IMR-90 (cell line): ENCODE data around the gene MR1.

Experiments used
- CEBPB ChIP-seq: IDR thresholded peaks from 2 replicates; pipeline ENCODE4 v1.6.1; 2012; ENCODE audit warnings: low read depth, low read length, improper control_type of control experiment
- CHD1 ChIP-seq: IDR thresholded peaks from 2 replicates; pipeline ENCODE4 v1.6.1; 2012; ENCODE audit warnings: low read depth, low read length, improper control_type of control experiment
- FOS ChIP-seq: fragments of 150-350 bp; IDR thresholded peaks from 2 replicates; pipeline ENCODE4 v1.6.1; 2016; ENCODE audit warnings: low read depth, low read length
- MAFK ChIP-seq: IDR thresholded peaks from 2 replicates; pipeline ENCODE4 v1.6.1; 2012; ENCODE audit warnings: low read depth, low read length, improper control_type of control experiment
- MAZ ChIP-seq: IDR thresholded peaks from 2 replicates; pipeline ENCODE4 v1.6.1; 2012; ENCODE audit warnings: low read depth, mild to moderate bottlenecking, low read length, improper control_type of control experiment, moderate library complexity, borderline replicate concordance
- MXI1 ChIP-seq: IDR thresholded peaks from 2 replicates; pipeline ENCODE4 v1.6.1; 2012; ENCODE audit warnings: low read depth, mild to moderate bottlenecking, low read length, moderate library complexity, borderline replicate concordance
- NFE2L2 ChIP-seq: fragments of 150-350 bp; IDR thresholded peaks from 2 replicates; pipeline ENCODE4 v1.6.1; 2016; ENCODE audit warnings: low read depth, mild to moderate bottlenecking, low read length
- POLR2A ChIP-seq: IDR thresholded peaks from 2 replicates; pipeline ENCODE4 v1.6.1; 2012; ENCODE audit warnings: mild to moderate bottlenecking, low read depth, low read length
- RAD21 ChIP-seq: IDR thresholded peaks from 2 replicates; pipeline ENCODE4 v1.6.1; 2012; ENCODE audit warnings: low read length, improper control_type of control experiment
- RCOR1 ChIP-seq: IDR thresholded peaks from 2 replicates; pipeline ENCODE4 v1.6.1; 2012; ENCODE audit warnings: mild to moderate bottlenecking, low read length, improper control_type of control experiment; ENCODE audit not compliant: insufficient replicate concordance
- RFX5 ChIP-seq: IDR thresholded peaks from 2 replicates; pipeline ENCODE4 v1.8.0; 2012; ENCODE audit warnings: low read depth, mild to moderate bottlenecking, low read length, moderate library complexity
- TF ChIP-seq, protein P1 (sequence below): conservative IDR thresholded peaks from 2 replicates; pipeline ENCODE4 v1.5.1; 2012; ENCODE audit warnings: mild to moderate bottlenecking, low read depth, low read length, improper control_type of control experiment
- TF ChIP-seq, protein P2 (sequence below): fragments of 150-350 bp; IDR thresholded peaks from 2 replicates; pipeline ENCODE4 v1.6.1; 2017; ENCODE audit warnings: mild to moderate bottlenecking, antibody characterized with exemption, low read length, low read depth

DNA sequence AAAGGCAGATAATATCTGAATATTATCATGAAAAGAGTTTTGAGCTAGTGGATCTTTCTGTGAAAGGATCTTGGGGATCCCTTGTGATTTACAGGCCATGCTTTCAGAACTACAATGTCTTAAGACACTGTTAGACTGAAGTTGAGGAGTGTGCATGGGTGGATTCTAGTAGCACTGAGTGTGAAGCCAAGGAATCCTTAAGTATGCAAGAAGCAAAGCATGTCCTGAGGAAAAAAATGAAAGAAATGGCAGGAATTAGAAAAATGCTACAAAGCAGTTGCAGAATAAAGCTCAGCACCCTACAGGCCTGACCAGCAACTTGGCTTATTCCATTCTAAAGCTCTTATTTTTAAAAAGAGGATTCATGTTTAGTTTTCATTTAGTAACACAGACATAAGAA is 23.0 kb upstream of the MR1 start:
- TF ChIP-seq, protein P1, sequence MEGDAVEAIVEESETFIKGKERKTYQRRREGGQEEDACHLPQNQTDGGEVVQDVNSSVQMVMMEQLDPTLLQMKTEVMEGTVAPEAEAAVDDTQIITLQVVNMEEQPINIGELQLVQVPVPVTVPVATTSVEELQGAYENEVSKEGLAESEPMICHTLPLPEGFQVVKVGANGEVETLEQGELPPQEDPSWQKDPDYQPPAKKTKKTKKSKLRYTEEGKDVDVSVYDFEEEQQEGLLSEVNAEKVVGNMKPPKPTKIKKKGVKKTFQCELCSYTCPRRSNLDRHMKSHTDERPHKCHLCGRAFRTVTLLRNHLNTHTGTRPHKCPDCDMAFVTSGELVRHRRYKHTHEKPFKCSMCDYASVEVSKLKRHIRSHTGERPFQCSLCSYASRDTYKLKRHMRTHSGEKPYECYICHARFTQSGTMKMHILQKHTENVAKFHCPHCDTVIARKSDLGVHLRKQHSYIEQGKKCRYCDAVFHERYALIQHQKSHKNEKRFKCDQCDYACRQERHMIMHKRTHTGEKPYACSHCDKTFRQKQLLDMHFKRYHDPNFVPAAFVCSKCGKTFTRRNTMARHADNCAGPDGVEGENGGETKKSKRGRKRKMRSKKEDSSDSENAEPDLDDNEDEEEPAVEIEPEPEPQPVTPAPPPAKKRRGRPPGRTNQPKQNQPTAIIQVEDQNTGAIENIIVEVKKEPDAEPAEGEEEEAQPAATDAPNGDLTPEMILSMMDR = no peak
- TF ChIP-seq CEBPB = no peak
- TF ChIP-seq RAD21 = no peak
- no peak for TF ChIP-seq FOS
- TF ChIP-seq, protein P2, sequence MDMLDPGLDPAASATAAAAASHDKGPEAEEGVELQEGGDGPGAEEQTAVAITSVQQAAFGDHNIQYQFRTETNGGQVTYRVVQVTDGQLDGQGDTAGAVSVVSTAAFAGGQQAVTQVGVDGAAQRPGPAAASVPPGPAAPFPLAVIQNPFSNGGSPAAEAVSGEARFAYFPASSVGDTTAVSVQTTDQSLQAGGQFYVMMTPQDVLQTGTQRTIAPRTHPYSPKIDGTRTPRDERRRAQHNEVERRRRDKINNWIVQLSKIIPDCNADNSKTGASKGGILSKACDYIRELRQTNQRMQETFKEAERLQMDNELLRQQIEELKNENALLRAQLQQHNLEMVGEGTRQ = no peak
- no peak for TF ChIP-seq POLR2A
- no peak for TF ChIP-seq RFX5
- peak; percentile 45; the same call in 1 of the 2 replicates for TF ChIP-seq MXI1
- TF ChIP-seq RCOR1 = no peak
- no peak for TF ChIP-seq MAZ
- TF ChIP-seq NFE2L2 = no peak
- no peak for TF ChIP-seq MAFK
- TF ChIP-seq CHD1 = no peak
